K562 (cell line): ENCODE data around the gene SELENOI. TPM values are rescaled to one million over a fixed set of nuclear protein-coding genes. Genes with fewer than 3 reads are reported as not detected.
A peak's percentile ranks its signal among the peaks of the same experiment; 100 is the strongest.

Experiments used
- ATAC-seq: fragments of 200-7000 bp; cut with Tn5 transposase; 3 replicates; pipeline ENCODE4 v1.9.1; 2020; ENCODE audit warnings: moderate library complexity
- BruUV-seq: library from RNA; stranded (reverse); fragments of 400-500 nt; replicated peaks from 2 replicates; lab custom pipeline; 2021; lab: Mats Ljungman, UMichigan
- CTCF ChIA-PET: fragments of 300-600 bp; formaldehyde crosslinking; extraction: SDS; loops from one replicate; lab custom pipeline; 2021; ENCODE audit warnings: low intra/inter-chr PET ratio; lab: Yijun Ruan, JAX
- POLR2A ChIA-PET: fragments of 300-600, 350-650 bp; sonication (Branson Sonifier 250); formaldehyde crosslinking; extraction: SDS; loops from one replicate; lab custom pipeline; 2021; ENCODE audit warnings: antibody characterized with exemption, inconsistent platforms; lab: Yijun Ruan, JAX
- DNase-seq, 4 experiments: peaks; one replicate each; pipeline versions ENCODE4 v3.0.0 to v3.0.0-alpha.2; 2011 to 2018; ENCODE audit warnings: low spot score in 3 of 4, mixed read lengths in 3 of 4; ENCODE audit errors: extremely low read depth in 1 of 4
- FAIRE-seq: peaks from 2 replicates; lab custom pipeline; 2011; peaks lifted over from hg19 to GRCh38; lab: Jason Lieb, UNC
- H2AFZ ChIP-seq: 2 replicates; pipeline ENCODE4 v1.6.0; 2011; ENCODE audit warnings: low read depth, low read length, control low read depth, inconsistent platforms
- H3K27ac ChIP-seq: fragments of 200-600 bp; 3 replicates; pipeline ENCODE4 v1.8.0; 2011; ENCODE audit warnings: low read depth, mild to moderate bottlenecking, control low read depth, inconsistent platforms, low read length, moderate library complexity, mixed read lengths; ENCODE audit errors: extremely low read depth
- H3K27me3 ChIP-seq, 2 experiments: fragments of 300-600 bp in 1 of 2; 2 replicates in 1 of 2; 3 replicates in 1 of 2; pipeline versions ENCODE4 v1.6.0 to v1.8.0; 2011; ENCODE audit warnings: inconsistent platforms in 2 of 2, low read length in 2 of 2, mild to moderate bottlenecking in 1 of 2, mixed read lengths in 1 of 2, moderate library complexity in 1 of 2; ENCODE audit not compliant: control insufficient read depth in 2 of 2, insufficient read depth in 2 of 2
- H3K36me3 ChIP-seq: fragments of 300-600 bp; 3 replicates; pipeline ENCODE4 v1.8.0; 2011; ENCODE audit warnings: mild to moderate bottlenecking, low read length, inconsistent platforms; ENCODE audit not compliant: control insufficient read depth, insufficient read depth
- H3K4me1 ChIP-seq, 2 experiments: fragments of 200-600 bp in 1 of 2; replicated peaks in 1 of 2; 2 replicates in 1 of 2; 3 replicates in 1 of 2; pipeline versions ENCODE4 v1.5.1 to v1.8.0; 2011; ENCODE audit warnings: inconsistent platforms in 2 of 2, low read length in 2 of 2, mild to moderate bottlenecking in 1 of 2, mixed read lengths in 1 of 2, moderate library complexity in 1 of 2; ENCODE audit not compliant: control insufficient read depth in 2 of 2, insufficient read depth in 2 of 2
- H3K4me2 ChIP-seq: 2 replicates; pipeline ENCODE4 v1.6.1; 2011; ENCODE audit warnings: low read length, control low read depth, inconsistent platforms, mixed read lengths; ENCODE audit not compliant: insufficient read depth
- H3K4me3 ChIP-seq: fragments of 200-600 bp; sonication (generic), shearing (Covaris generic); 2 replicates; pipeline ENCODE4 v1.5.1; 2016; ENCODE audit warnings: control low read depth, inconsistent platforms
- H3K79me2 ChIP-seq: fragments of 200-600 bp; 3 replicates; pipeline ENCODE4 v1.8.0; 2011; ENCODE audit warnings: low read length, inconsistent platforms; ENCODE audit not compliant: control insufficient read depth, insufficient read depth
- H3K9ac ChIP-seq, 2 experiments: 2 replicates each; pipeline versions ENCODE4 v1.6.0 to v1.6.1; 2011; ENCODE audit warnings: low read depth in 2 of 2, low read length in 2 of 2, control low read depth in 1 of 2, inconsistent platforms in 1 of 2, mild to moderate bottlenecking in 1 of 2, mixed read lengths in 1 of 2; ENCODE audit not compliant: insufficient read depth in 1 of 2
- H3K9me1 ChIP-seq: one replicate; pipeline ENCODE4 v1.6.0; 2011; ENCODE audit warnings: inconsistent platforms, mild to moderate bottlenecking, low read length, moderate library complexity; ENCODE audit not compliant: control insufficient read depth, insufficient read depth
- H3K9me3 ChIP-seq: replicated peaks from 2 replicates; pipeline ENCODE4 v1.5.1; 2011; ENCODE audit warnings: low read depth, low read length, inconsistent platforms; ENCODE audit not compliant: control insufficient read depth, insufficient read depth
- H4K20me1 ChIP-seq: replicated peaks from 2 replicates; pipeline ENCODE4 v1.6.1; 2011; ENCODE audit warnings: low read length, inconsistent platforms, mixed read lengths; ENCODE audit not compliant: control insufficient read depth, insufficient read depth
- ARID2 ChIP-seq: fragments of 450-650 bp; IDR thresholded peaks from 2 replicates; pipeline ENCODE4 v1.6.1; 2017; ENCODE audit warnings: antibody characterized with exemption, mild to moderate bottlenecking
- DACH1 ChIP-seq: fragments of 450-650 bp; IDR thresholded peaks from 2 replicates; pipeline ENCODE4 v1.6.1; 2018; ENCODE audit not compliant: partially characterized antibody
- ESRRA ChIP-seq: fragments of 450-650 bp; IDR thresholded peaks from 2 replicates; pipeline ENCODE4 v1.6.1; 2014; ENCODE audit warnings: low read depth, mild to moderate bottlenecking, moderate library complexity, borderline replicate concordance
- EWSR1 ChIP-seq: fragments of 450-650 bp; IDR thresholded peaks from 2 replicates; pipeline ENCODE4 v1.6.1; 2018; ENCODE audit warnings: borderline replicate concordance, mild to moderate bottlenecking, low read depth, moderate library complexity; ENCODE audit not compliant: partially characterized antibody
- KAT2B ChIP-seq: IDR thresholded peaks from one replicate; pipeline ENCODE4 v1.6.1; 2012; ENCODE audit warnings: low read depth, mild to moderate bottlenecking, control low read depth, inconsistent platforms, low read length, moderate library complexity
- MCM2 ChIP-seq: fragments of 450-650 bp; IDR thresholded peaks from 2 replicates; pipeline ENCODE4 v1.6.1; 2017; ENCODE audit warnings: low read depth, mild to moderate bottlenecking
- MECOM ChIP-seq: fragments of 250-450 bp; sonication (Bioruptor Pico); IDR thresholded peaks from 2 replicates; pipeline ENCODE4 v1.8.0; 2022; ENCODE audit warnings: inconsistent platforms
- NFATC3 ChIP-seq: fragments of 450-650 bp; IDR thresholded peaks from 2 replicates; pipeline ENCODE4 v1.6.1; 2017; ENCODE audit warnings: mild to moderate bottlenecking
- NUFIP1 ChIP-seq: fragments of 450-650 bp; IDR thresholded peaks from 2 replicates; pipeline ENCODE4 v1.6.1; 2018; ENCODE audit not compliant: partially characterized antibody
- PTTG1 ChIP-seq: fragments of 450-650 bp; IDR thresholded peaks from 2 replicates; pipeline ENCODE4 v1.6.1; 2016; ENCODE audit warnings: low read depth, mild to moderate bottlenecking, missing genetic modification characterization, missing compliant biosample characterization
- SP2 ChIP-seq: IDR thresholded peaks from 2 replicates; pipeline ENCODE4 v1.6.1; 2011; ENCODE audit warnings: mild to moderate bottlenecking, low read depth, low read length, moderate library complexity; ENCODE audit not compliant: poor library complexity, severe bottlenecking; ENCODE audit errors: extremely low read depth
- YBX1 ChIP-seq: fragments of 450-650 bp; IDR thresholded peaks from 2 replicates; pipeline ENCODE4 v1.7.1; 2016; ENCODE audit warnings: mild to moderate bottlenecking
- ZC3H4 ChIP-seq: sonication (generic); formaldehyde crosslinking; IDR thresholded peaks from 2 replicates; pipeline ENCODE4 v1.9.0; 2021; ENCODE audit warnings: missing genetic modification reagents, borderline replicate concordance
- ZNF24 ChIP-seq: fragments of 450-650 bp; IDR thresholded peaks from 2 replicates; pipeline ENCODE4 v1.6.1; 2016
- whole genome bisulfite sequencing: fragments of 100-300 bp; shearing (Covaris generic); methylation state at CpG from one replicate; pipeline ENCODE4 v1.1.6; 2016; ENCODE audit warnings: low coverage, mixed read lengths; ENCODE audit not compliant: insufficient coverage; ENCODE audit errors: missing lambda C conversion rate; 5-methylcytosine and 5-hydroxymethylcytosine counted together
- in situ Hi-C: fragments of 300-500 bp; cut with MboI; formaldehyde crosslinking; loops from 4 replicates; pipeline ENCODE4 v1.15.0; 2018; ENCODE audit warnings: inconsistent platforms, mixed read lengths
- intact Hi-C: fragments of 100-400 bp; cut with micrococcal nuclease; formaldehyde crosslinking; loops from 2 replicates; pipeline ENCODE4 v1.14.2; 2022
- polyA plus RNA-seq, 8 experiments: library from polyadenylated mRNA; depleted of rRNA in 4 of 8; stranded (reverse) in 5 of 8; unstranded in 3 of 8; fragments of >200 nt; fragmentation: Nextera tagmentation in 2 of 8; fragmentation: Illumina TruSeq in 1 of 8; extraction: Ambion mirVana in 2 of 8; extraction: Trizol in 1 of 8; gene quantifications; 2 replicates each; pipeline versions ENCODE4 v1.2.1 to v1.2.3, GENCODE V29; 2011 to 2014; ENCODE audit warnings: inconsistent platforms in 1 of 8, missing spikeins in 1 of 8
- total RNA-seq, 7 experiments: library from RNA; depleted of rRNA in 6 of 7; stranded (reverse); fragments of >200 nt in 6 of 7; fragmentation: Illumina TruSeq in 2 of 7; extraction: Trizol in 2 of 7; gene quantifications; 2 replicates each; pipeline versions ENCODE4 v1.2.1 to v1.2.3, GENCODE V29; 2011 to 2021; ENCODE audit warnings: low replicate concordance in 1 of 7
- TF ChIP-seq, protein P1 (sequence below): sonication (generic); formaldehyde crosslinking; IDR thresholded peaks from 2 replicates; pipeline ENCODE4 v1.8.1; 2023; ENCODE audit warnings: mild to moderate bottlenecking, missing genetic modification reagents, moderate library complexity
- TF ChIP-seq, protein P2 (sequence below), 3 experiments: fragments of 200-800 bp in 1 of 3; fragments of 250-450 bp in 1 of 3; fragments of 450-650 bp in 1 of 3; sonication (Bioruptor Pico) in 1 of 3; sonication (Bioruptor generic) in 1 of 3; formaldehyde crosslinking in 1 of 3; IDR thresholded peaks; 2 replicates each; pipeline versions ENCODE4 v1.6.1 to v1.8.0; 2016 to 2022; ENCODE audit warnings: mild to moderate bottlenecking in 2 of 3, missing genetic modification characterization in 2 of 3, missing compliant biosample characterization in 1 of 3, moderate library complexity in 1 of 3
- TF ChIP-seq, protein P3 (sequence below): fragments of 250-450 bp; sonication (Bioruptor Pico); IDR thresholded peaks from 2 replicates; pipeline ENCODE4 v1.8.0; 2022; ENCODE audit warnings: moderate library complexity, mild to moderate bottlenecking, inconsistent platforms

The SELENOI gene
- total and polyA plus RNA-seq, 9 of the 15 experiments (the other 6 are each of a cell fraction or from before 2014, with no cell fraction given), result 9.6 to 46.9 (median 24.4) TPM

DNA sequence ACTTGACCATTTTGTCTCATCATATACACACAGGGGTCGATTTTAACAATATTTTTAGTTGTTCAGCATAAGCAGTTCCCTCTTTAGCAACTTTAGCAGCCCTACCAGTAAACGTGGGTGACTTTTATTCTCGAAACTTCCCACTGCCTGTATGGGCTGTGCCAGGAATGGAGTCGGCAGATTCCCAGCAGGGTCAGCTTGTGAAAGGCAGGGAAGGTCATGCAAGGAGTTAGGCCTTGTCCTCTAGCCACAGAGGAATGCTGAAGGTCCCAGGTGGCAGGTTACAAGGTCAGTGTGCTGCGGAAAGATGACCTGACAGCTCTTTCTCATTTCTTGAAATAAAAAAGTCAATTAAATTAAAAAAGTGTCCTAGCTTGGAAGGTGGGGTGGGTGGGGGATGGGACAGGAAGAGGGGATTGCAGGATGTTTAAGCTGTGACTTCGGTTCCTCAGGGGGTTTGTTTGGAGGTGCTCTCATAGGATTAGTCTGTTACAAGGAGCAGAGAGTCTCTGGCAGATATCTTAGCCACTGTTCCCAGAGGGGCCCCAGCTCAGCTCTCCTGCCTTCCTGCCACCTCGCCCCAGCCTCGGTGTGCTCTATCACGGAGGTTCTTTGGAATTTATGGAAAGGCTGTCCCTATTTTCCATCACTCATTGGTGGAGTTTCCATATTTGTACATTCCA is 77.1 kb downstream of the SELENOI start:
- no peak overlapping the region for H2AFZ ChIP-seq
- no TSS peak for BruUV-seq
- H3K9me1 ChIP-seq, result no peaks in the 10 kb centered on the region
- no peak overlapping the region; a peak in 1 of 4 replicates for H3K9ac ChIP-seq
- H4K20me1 ChIP-seq, result no peaks in the 10 kb centered on the region
- intact Hi-C loops (no loop called here), in situ Hi-C loops (no loop called here)
- H3K4me3 ChIP-seq, result no peak overlapping the region
- H3K9me3 ChIP-seq, result no peaks in the 10 kb centered on the region
- ATAC-seq (0 out of 3 replicates have a peak, but pooled peaks have one; percentile 32), FAIRE-seq (no peak), DNase-seq (no peak)
- H3K36me3 ChIP-seq, result no peaks in the 10 kb centered on the region
- CTCF ChIA-PET, result no interaction called here
- H3K4me1 ChIP-seq, result no peaks in the 10 kb centered on the region; a peak in 1 of 5 replicates
- H3K27me3 ChIP-seq, result no peaks in the 10 kb centered on the region
- POLR2A ChIA-PET, result interaction anchor here (0.7 to 1.6 kb wide), 2 partner anchors 32 to 65 kb away, joined by 3 read pairs; no protein-coding TSS in a partner anchor
- H3K79me2 ChIP-seq, result no peaks in the 10 kb centered on the region
- 43% methylated on average over 9 of the region's 9 CpGs for WGBS
- H3K4me2 ChIP-seq, result no peak overlapping the region
- H3K27ac ChIP-seq, result no peak overlapping the region
- TF ChIP-seq ZNF24, result no peak
- TF ChIP-seq MCM2, result no peak
- no peak for TF ChIP-seq EWSR1
- TF ChIP-seq ZC3H4 (CRISPR knock-in tag), result no peak
- no peak for TF ChIP-seq KAT2B
- no peak for TF ChIP-seq NFATC3
- no peak for TF ChIP-seq ESRRA
- no peak for TF ChIP-seq ARID2
- TF ChIP-seq, protein P1, sequence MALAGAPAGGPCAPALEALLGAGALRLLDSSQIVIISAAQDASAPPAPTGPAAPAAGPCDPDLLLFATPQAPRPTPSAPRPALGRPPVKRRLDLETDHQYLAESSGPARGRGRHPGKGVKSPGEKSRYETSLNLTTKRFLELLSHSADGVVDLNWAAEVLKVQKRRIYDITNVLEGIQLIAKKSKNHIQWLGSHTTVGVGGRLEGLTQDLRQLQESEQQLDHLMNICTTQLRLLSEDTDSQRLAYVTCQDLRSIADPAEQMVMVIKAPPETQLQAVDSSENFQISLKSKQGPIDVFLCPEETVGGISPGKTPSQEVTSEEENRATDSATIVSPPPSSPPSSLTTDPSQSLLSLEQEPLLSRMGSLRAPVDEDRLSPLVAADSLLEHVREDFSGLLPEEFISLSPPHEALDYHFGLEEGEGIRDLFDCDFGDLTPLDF, result no peak
- no peak for TF ChIP-seq YBX1
- TF ChIP-seq SP2, result no peak
- TF ChIP-seq DACH1, result no peak
- TF ChIP-seq, protein P2, sequence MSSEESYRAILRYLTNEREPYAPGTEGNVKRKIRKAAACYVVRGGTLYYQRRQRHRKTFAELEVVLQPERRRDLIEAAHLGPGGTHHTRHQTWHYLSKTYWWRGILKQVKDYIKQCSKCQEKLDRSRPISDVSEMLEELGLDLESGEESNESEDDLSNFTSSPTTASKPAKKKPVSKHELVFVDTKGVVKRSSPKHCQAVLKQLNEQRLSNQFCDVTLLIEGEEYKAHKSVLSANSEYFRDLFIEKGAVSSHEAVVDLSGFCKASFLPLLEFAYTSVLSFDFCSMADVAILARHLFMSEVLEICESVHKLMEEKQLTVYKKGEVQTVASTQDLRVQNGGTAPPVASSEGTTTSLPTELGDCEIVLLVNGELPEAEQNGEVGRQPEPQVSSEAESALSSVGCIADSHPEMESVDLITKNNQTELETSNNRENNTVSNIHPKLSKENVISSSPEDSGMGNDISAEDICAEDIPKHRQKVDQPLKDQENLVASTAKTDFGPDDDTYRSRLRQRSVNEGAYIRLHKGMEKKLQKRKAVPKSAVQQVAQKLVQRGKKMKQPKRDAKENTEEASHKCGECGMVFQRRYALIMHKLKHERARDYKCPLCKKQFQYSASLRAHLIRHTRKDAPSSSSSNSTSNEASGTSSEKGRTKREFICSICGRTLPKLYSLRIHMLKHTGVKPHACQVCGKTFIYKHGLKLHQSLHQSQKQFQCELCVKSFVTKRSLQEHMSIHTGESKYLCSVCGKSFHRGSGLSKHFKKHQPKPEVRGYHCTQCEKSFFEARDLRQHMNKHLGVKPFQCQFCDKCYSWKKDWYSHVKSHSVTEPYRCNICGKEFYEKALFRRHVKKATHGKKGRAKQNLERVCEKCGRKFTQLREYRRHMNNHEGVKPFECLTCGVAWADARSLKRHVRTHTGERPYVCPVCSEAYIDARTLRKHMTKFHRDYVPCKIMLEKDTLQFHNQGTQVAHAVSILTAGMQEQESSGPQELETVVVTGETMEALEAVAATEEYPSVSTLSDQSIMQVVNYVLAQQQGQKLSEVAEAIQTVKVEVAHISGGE (CRISPR knock-in tag; IDR thresholded peaks at IDR 0.05), result no peak
- TF ChIP-seq, protein P3, sequence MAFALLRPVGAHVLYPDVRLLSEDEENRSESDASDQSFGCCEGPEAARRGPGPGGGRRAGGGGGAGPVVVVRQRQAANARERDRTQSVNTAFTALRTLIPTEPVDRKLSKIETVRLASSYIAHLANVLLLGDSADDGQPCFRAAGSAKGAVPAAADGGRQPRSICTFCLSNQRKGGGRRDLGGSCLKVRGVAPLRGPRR (CRISPR knock-in tag), result no peak
- no peak for TF ChIP-seq PTTG1
- TF ChIP-seq NUFIP1, result no peak
- TF ChIP-seq MECOM (CRISPR knock-in tag), result no peak
